ENCODE measurements around the gene INPP5E. TPM values are rescaled to one million over a fixed set of nuclear protein-coding genes. Genes with fewer than 3 reads are reported as not detected.

The INPP5E gene
- total RNA-seq, 2 donors from 2014 or later = 11.9 to 12.5 TPM

- Histone ChIP-seq H3K27me3 (replicated peaks; ENCODE audit: insufficient read depth) (no peaks in the 10 kb centered on the region), H3K4me3 (no peak overlapping the region), H3K27ac (no peak overlapping the region), H3K4me1 (ENCODE audit: control insufficient read depth in 1 of 2, low read depth in 2 of 2) (no peaks in the 10 kb centered on the region), H3K9me3 (no peaks in the 10 kb centered on the region), H3K36me3 (peaks cover 93% of the 10 kb centered on the region)
- TF ChIP-seq, protein P1, sequence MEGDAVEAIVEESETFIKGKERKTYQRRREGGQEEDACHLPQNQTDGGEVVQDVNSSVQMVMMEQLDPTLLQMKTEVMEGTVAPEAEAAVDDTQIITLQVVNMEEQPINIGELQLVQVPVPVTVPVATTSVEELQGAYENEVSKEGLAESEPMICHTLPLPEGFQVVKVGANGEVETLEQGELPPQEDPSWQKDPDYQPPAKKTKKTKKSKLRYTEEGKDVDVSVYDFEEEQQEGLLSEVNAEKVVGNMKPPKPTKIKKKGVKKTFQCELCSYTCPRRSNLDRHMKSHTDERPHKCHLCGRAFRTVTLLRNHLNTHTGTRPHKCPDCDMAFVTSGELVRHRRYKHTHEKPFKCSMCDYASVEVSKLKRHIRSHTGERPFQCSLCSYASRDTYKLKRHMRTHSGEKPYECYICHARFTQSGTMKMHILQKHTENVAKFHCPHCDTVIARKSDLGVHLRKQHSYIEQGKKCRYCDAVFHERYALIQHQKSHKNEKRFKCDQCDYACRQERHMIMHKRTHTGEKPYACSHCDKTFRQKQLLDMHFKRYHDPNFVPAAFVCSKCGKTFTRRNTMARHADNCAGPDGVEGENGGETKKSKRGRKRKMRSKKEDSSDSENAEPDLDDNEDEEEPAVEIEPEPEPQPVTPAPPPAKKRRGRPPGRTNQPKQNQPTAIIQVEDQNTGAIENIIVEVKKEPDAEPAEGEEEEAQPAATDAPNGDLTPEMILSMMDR (IDR thresholded peaks at IDR 0.05) = no peak
- no peak for DNase-seq (ENCODE audit: low spot score)
- ATAC-seq (ENCODE audit: insufficient number of reproducible peaks, low FRiP score, low read depth) = no peak
Measured at GRCh38 chr9:136459425-136459824, 19.8 kb upstream of the INPP5E start.

DNA sequence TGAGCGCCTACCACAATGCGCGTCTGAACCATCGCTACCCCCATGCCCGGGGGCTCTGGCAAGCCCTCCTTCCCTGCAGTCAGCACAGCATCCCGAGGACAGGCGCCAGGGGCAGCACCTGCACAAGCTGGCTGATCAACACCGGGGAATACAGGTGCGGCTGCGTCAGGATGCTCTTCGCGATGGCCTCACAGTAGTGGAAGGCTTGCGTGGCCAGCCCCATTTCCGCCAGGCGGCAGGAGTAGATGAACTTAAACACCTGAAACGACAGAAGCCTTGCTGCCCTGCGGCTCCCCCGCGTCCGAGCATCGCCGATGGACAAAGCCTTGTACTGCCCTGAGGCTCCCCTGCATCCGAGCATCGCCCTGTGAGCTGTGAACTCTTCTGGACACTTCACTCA is 17.7 kb upstream of the INPP5E start:
- H3K36me3 ChIP-seq = peaks cover 83% of the 10 kb centered on the region
- no peak for ATAC-seq (ENCODE audit: insufficient number of reproducible peaks, low FRiP score, low read depth)
- H3K4me3 ChIP-seq = no peak overlapping the region
- no peaks in the 10 kb centered on the region for H3K27me3 ChIP-seq (replicated peaks; ENCODE audit: insufficient read depth)
- no peak overlapping the region for H3K27ac ChIP-seq
- H3K4me1 ChIP-seq (ENCODE audit: control insufficient read depth in 1 of 2, low read depth in 2 of 2) = no peaks in the 10 kb centered on the region
- no peak for DNase-seq (ENCODE audit: low spot score)
- TF ChIP-seq, protein P1 (IDR thresholded peaks at IDR 0.05) = no peak
- no peaks in the 10 kb centered on the region for H3K9me3 ChIP-seq

DNA sequence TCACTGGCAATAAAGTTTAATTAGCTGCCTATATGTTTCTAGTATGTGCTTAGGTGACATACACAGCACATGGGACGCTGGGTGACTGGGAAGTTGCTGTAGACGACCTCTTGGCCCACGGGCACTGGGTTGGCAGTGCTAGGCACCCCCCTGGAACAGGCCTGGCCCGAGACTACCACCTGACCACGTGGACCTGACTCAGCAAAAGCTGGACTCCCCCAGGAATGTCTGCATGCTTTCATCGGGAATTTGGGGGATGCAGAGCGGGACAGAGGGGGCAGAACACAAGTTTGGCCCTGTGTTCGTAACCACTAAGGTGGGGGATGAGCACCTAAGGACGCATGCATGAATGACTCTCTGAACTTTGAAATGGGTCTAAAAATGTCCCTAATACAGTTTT is 16.6 kb upstream of the INPP5E start:
- H3K4me1 ChIP-seq (ENCODE audit: control insufficient read depth in 1 of 2, low read depth in 2 of 2) = no peaks in the 10 kb centered on the region
- TF ChIP-seq, protein P1 (IDR thresholded peaks at IDR 0.05) = no peak
- no peaks in the 10 kb centered on the region for H3K27me3 ChIP-seq (replicated peaks; ENCODE audit: insufficient read depth)
- no peak overlapping the region for H3K27ac ChIP-seq
- peaks cover 80% of the 10 kb centered on the region for H3K36me3 ChIP-seq
- DNase-seq (ENCODE audit: low spot score) (no peak), ATAC-seq (ENCODE audit: insufficient number of reproducible peaks, low FRiP score, low read depth) (no peak)
- H3K9me3 ChIP-seq = no peaks in the 10 kb centered on the region
- H3K4me3 ChIP-seq = no peak overlapping the region

DNA sequence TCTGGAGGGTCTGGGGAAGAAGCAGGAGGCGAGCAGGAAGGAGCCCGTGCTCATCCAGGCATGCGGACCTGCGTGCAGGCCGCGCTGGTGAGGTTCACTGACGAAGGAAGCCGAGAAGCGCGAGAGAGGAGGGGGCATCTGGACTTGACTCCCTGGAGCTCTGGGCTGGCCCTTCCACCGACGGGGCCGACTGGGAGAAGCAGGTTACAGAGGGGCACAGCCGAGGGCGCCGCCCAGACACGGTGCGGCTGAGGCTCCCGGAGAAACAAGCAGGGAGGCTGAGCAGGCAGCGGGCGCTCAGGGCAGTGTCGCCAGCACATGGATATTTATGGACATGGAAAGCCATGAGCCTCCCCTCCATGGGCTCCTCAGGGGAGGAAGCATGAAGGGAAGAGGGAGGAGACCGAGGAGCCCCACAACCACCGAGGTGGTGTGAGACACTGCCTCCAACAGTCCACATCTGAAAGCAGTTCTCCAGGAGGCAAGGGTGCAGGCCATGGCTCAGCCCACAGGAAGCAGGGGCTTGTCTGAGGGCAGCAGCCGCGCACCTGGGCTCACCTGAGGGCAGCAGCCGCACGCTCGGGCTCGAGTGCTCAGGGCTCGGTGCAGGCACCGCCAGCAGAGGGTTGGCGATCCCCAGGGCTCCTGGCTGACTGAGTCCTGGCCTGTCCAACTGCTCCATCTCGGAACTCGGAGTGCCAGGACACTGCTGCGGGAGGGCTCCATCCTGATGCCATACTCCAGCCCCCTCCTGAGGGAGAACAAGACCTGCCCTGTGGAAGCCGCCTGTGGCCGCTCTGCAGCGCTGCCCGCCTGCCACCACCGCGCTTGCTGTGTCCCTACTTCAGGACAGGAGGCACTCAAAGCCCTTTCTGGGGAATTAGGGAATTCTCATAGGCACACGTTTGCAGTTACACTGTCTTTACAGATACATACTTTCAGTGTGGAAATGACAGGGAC is 15.7 kb upstream of the INPP5E start:
- no peaks in the 10 kb centered on the region for H3K27me3 ChIP-seq (replicated peaks; ENCODE audit: insufficient read depth)
- no peaks in the 10 kb centered on the region for H3K4me1 ChIP-seq (ENCODE audit: control insufficient read depth in 1 of 2, low read depth in 2 of 2)
- H3K36me3 ChIP-seq = peaks cover 82% of the 10 kb centered on the region
- H3K9me3 ChIP-seq = no peaks in the 10 kb centered on the region
- DNase-seq (ENCODE audit: low spot score) (no peak), ATAC-seq (ENCODE audit: insufficient number of reproducible peaks, low FRiP score, low read depth) (no peak)
- TF ChIP-seq, protein P1 (IDR thresholded peaks at IDR 0.05) = no peak
- H3K27ac ChIP-seq = no peak overlapping the region
- no peak overlapping the region for H3K4me3 ChIP-seq

DNA sequence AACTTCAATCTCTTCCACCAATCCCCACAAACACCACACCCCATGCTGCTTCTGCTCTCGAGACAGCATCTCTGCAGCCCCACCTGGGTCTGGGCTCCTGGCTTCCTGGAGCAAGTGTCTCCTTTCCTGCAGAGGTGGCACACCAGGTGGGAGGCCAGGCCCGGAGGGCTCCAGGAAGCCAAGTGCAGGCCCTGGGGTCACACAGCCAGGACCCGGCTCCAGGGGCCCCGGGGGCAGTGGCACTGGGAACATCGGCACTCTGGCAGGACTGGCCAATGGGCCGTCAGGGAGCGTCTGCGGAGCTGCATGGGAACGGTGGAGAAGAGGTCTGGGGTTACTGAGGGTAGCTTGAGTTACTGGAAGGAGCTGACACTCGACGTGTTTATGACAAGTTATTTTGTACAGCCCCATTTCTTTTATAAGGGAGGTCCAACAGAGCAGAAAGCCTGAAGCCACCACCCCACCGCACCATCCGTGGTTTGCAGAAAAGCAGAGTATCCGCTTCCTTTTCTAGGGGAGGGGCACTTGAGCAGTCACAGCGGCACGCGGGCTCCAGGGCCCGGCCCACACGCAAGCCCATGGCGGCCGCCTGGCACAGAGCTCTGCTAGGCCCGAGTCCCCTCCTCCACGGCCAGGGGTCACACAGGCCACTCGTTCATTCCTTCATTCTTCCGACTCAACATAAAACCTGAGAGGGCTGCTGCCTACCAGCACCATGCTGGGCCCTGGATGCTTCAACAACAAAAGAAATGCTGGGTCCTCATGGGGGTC is 14.6 kb upstream of the INPP5E start:
- Histone ChIP-seq H3K4me3 (no peak overlapping the region), H3K9me3 (no peaks in the 10 kb centered on the region), H3K27me3 (replicated peaks; ENCODE audit: insufficient read depth) (no peaks in the 10 kb centered on the region), H3K36me3 (peaks cover 83% of the 10 kb centered on the region), H3K4me1 (ENCODE audit: control insufficient read depth in 1 of 2, low read depth in 2 of 2) (no peaks in the 10 kb centered on the region), H3K27ac (no peak overlapping the region)
- TF ChIP-seq, protein P1 (IDR thresholded peaks at IDR 0.05) = no peak
- no peak for ATAC-seq (ENCODE audit: insufficient number of reproducible peaks, low FRiP score, low read depth)
- no peak for DNase-seq (ENCODE audit: low spot score)
